HG02884 (cell line): Measurements from ENCODE around the gene RWDD1.

Experiments used
- ATAC-seq: cut with Tn5 transposase; IDR thresholded peaks from one replicate; pipeline ENCODE4 v1.9.1; 2021; ENCODE audit warnings: mild to moderate bottlenecking, moderate library complexity; ENCODE audit not compliant: unreplicated experiment

RWDD1 gene

DNA sequence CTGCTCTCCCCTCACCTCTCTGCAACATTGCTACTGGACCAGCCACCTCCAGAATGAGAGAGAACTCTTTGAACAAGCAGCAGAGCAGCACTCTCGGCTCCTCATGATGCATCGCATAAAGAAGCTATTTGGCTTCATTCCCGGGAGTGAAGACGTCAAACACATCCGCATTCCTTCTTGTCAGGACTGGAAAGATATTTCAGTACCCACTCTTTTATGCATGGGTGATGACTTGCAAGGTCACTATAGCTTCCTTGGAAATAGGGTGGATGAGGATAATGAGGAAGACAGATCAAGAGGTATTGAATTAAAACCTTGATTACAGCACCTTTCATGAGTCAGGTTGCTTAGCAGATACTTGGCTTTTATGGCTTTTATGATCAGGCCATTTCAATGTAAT is 13.4 kb upstream of the RWDD1 start:
- no peak for ATAC-seq

GRCh38 chr6:116560130-116560529 is 11.2 kb upstream of the RWDD1 start:
- no peak for ATAC-seq

- no peak for ATAC-seq
Observed at GRCh38 chr6:116561377-116562018, 9.8 kb upstream of the RWDD1 start.

- ATAC-seq = no peak
Observed at GRCh38 chr6:116562019-116562403, 9.3 kb upstream of the RWDD1 start.

DNA sequence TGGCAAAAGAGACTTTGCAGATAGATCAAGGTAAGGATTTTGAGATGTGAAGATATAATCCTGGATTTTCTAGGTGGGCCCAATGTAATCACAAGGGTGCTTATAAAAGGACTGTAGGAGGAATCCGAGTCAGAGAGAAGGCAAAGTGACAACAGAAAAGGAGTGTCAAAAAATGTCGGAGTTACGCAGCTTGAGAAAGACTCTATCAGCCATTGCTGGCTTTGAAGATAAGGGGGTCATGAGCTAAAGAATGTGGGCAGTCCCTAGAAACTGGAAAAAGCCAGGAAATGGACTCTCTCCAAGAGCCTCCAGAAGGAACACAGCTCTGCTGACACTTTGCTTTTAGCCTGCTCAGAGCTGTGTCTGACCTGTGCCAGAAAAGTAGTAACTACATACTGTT is 8.7 kb upstream of the RWDD1 start:
- no peak for ATAC-seq

GRCh38 chr6:116563830-116564229 is 7.5 kb upstream of the RWDD1 start:
- no peak for ATAC-seq

GRCh38 chr6:116564311-116564710 is 7.0 kb upstream of the RWDD1 start:
- no peak for ATAC-seq

- no peak for ATAC-seq
Observed at GRCh38 chr6:116564921-116565872, 6.1 kb upstream of the RWDD1 start.

- ATAC-seq = no peak
Observed at GRCh38 chr6:116568111-116568510, 3.2 kb upstream of the RWDD1 start.

DNA sequence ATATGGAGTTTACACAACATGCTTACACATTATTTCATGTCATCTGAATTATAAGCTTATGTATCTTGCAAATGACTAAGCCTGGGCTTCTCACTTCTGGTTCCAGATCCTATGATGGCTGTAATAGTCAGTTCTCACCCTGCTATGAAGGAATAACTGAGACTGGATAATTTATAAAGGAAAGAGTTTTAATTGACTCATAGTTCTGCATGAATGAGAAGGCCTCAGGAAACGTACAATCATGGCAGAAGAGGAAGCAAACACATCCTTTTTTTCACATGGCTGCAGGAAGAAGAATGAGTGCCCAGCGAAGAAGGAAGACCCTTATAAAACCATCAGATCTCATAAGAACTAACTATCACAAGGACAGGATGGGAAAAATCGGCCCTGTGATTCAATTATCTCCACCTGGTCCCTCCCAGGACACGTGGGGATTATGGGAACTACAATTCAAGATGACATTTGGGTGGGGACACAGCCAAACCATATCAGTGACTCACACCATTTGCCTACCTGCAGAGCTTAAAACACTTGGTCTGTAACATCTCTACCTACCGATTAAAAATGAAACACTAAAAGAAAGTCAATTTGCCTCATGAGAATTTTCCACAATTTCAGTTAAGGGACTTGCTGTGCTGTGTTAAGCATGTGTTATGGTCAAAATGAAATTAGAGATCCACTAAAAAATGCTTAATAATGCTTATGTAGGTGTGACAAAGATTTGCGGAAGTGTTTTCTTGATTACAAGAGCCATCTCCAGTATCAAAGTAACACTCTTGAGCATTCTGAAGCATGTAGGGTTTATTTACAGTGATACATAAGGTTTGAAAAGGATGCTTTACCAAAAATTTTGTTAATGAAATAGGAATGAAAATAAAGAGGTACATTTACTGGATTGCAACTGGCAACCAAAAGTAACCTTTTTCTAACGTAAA is 2.2 kb upstream of the RWDD1 start:
- no peak for ATAC-seq

- no peak for ATAC-seq
Observed at GRCh38 chr6:116571683-116572000, 338 bp downstream of the RWDD1 start.

DNA sequence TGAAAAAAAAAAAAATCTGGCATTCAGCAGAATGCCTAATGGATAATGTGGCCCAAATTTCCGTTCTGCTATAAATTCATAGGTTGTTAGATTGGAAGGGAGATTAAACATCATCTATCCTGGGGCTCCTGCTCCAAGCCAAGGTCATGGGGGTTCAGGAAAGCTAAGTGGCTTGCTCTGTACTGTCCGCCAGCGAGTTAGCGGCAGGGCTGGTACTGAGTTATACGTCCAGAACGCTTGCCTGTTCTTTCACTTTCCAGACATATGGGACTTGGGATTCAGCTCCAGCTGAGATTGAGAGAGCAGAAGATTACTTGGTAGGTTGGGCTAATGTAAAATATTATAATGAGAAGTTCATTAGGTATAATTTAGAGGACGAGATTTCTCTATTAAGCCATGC is 858 bp downstream of the RWDD1 start:
- ATAC-seq = no peak

- ATAC-seq = no peak
Observed at GRCh38 chr6:116575227-116575626, 3.9 kb downstream of the RWDD1 start.

DNA sequence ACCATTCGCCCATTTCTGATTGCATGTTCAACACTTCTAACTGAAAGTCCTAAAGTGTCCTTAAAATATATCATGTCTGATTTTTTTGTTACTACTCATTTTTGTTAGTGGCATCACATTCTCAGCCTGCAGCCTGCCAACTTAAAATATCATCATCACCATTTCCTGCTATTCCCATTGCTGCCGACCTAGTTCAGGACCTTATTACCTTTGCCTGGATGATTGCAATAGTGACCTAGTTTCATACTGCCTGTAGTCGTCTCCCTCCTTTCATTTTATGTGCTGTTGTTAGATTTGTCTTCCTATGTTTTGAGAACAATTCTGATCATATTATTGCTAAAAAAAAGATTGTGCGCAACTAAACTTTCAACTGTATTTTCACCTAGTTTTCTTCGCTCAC is 6.2 kb downstream of the RWDD1 start:
- no peak for ATAC-seq

GRCh38 chr6:116578335-116578734 is 7.0 kb downstream of the RWDD1 start:
- ATAC-seq = no peak

- no peak for ATAC-seq
Observed at GRCh38 chr6:116579143-116579542, 7.8 kb downstream of the RWDD1 start.

DNA sequence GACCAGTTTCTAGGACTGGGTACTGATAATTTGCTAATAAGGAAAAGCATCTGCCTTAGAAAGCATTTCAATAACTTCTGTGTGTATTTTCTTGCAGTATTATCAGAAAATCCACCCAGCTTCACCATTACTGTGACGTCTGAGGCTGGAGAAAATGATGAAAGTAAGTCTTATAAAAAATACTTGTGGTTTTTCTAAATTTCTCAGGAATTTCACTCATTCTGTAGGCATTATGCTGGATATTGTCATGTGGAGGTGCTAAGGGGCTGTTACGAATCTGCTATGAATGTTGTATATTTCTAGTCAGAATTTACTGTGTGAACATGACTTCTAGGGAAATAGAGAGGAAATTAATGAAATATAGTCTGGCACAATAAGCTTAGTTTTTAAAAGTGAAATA is 8.9 kb downstream of the RWDD1 start:
- no peak for ATAC-seq

GRCh38 chr6:116586276-116586675 is 15.0 kb downstream of the RWDD1 start:
- no peak for ATAC-seq

DNA sequence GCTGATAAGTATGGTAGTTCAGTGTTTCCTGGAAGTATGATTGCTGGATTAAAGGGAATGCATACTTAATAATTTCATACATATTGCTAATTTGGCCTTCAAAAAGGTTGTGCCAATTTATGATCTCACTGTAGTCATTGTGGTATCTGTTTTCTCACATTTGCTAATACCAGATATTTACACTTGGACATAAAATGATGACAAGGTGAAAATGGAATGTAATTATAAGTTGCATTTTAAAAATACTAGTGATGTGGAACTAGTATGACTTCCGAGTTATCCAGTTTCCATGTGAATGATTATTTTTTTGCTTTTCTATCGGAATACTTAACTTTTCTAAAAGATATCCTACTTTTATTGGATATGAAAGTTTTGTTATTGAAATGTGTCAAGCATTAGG is 15.4 kb downstream of the RWDD1 start:
- no peak for ATAC-seq

DNA sequence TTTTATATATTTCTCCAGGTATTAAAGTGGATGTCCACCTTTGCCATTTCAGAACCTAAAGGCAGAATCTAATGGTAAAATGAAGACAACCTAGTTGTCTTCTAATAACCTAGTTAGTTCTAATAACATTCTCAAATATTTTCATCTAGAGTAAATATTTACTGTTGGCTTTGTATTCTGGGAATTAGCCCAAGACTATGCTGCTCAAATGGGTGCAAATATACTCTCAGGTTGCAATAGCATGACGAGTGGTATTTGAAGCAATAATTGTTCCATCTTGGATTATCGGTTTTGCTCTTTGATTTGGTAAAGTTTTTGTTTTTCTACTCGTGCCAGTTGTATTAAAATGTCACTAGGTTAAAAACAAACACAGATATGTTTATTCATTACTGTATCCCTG is 23.9 kb downstream of the RWDD1 start:
- no peak for ATAC-seq

- ATAC-seq = no peak
Observed at GRCh38 chr6:116596815-116597214, 25.5 kb downstream of the RWDD1 start.
